NK-92 (cell line): Measurements from ENCODE around the gene SLAMF1.
"Not testable (repeated sequence)": the region's sequence is repeated elsewhere in the genome, so short reads cannot be mapped to it uniquely, and the experiment has no call there.

Experiments
- DNase-seq: peaks from one replicate; lab custom pipeline; 2025; ENCODE audit not compliant: unreplicated experiment; lab: John Stamatoyannopoulos, UW

Gene SLAMF1

DNA sequence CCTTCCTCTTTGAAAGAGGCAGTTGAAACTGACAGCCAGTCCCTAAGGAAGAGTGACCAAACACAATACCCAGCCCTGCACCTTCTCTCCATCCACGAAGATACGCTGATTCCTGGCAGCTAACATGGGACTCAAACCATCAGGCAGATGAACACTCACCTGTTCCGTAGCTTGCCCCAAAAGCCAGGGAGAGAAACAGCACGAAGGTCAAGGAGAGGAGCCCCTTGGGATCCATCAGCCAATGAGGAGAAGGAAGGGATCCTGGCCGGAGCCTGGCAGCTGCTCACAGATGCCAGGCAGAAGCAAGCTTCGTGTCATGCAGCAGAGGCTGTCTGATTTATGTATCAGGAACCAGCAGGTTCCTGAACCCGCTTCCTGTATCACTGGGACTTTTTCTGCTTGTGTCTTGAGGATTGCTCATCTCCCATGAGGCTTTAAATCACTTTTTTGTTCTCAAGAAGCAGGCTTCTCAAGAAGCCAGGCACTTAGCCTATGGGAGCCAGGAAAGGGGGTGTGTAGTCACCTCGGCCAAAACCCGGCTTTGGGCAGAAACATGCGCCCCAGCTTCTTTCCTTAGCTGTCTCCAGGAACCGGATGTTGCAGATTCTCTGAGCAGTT, at the start of gene SLAMF1:
SLAMF1 (minus strand) TSS at position 334 of the 618 bp plus-strand sequence; CDS start at position 235, 99 bp downstream.
- no peak for DNase-seq

- DNase-seq: not testable (repeated sequence)
Measured at GRCh38 chr1:160692390-160692789, 45.5 kb upstream of the SLAMF1 start.

- DNase-seq: no peak
Measured at GRCh38 chr1:160685266-160685665, 38.4 kb upstream of the SLAMF1 start.

GRCh38 chr1:160682983-160683865, 36.4 kb upstream of the SLAMF1 start:
- no peak for DNase-seq

GRCh38 chr1:160681891-160682140, 35.0 kb upstream of the SLAMF1 start:
- no peak for DNase-seq

DNA sequence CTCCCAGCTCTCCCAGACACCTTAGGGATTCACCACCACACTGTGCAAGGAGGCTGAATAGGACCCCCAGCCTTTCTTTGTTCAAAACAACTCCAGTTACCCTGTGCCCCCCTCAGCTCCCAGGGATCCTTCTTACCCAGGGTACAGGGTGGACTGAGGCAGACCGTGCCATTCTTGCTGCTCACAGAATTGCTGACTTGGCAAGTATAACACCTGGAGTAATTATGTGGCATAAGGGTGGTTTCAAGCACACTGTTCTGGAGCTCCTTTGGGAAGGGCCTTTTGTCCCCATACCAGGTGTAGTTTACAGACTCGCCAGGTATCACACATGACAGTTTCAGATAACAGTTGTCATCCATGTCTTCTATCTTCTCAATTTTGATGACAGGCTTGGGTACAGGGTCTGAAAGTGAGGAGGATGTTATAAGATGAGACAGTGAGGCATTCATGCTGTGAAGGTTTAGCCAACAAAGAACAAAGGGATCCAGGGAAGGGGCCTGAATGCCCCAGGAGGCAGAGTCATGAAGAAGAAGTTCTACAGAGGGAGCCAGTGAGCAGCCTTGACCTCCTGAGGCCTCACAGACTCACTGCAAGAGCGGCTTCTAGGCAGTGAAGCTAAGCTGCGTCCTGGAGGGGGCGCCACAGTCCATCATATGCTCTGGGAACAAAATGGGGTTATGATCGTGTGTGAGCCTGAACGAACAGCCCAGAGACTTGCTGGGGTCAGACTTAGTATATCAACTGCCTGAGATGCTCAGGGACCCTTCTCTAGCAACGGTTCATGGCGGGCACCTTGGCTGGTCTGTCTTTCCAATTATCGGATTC, 34.4 kb upstream of the SLAMF1 start:
- DNase-seq: peak; percentile 15

DNA sequence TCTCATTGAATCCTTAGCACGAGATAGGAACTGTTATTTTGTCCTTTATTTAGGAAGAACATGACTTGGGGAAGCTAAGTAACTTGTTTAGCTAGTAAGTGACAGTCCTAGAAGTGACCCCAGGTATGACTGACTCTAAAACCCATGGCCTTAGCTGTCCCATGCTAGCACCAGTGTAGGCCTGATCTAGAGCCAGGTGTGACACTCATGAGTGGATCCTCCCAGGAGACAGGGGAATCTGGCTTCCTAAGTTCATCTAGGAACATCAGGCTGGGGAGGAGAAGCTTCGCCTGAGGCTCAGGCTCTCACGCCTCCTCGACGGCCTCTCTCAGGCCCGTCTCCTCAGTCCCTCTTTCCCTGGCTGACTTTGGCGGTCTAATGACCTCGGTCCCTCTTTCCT, 33.6 kb upstream of the SLAMF1 start:
- no peak for DNase-seq

- no peak for DNase-seq
Measured at GRCh38 chr1:160679893-160680292, 33.0 kb upstream of the SLAMF1 start.

DNA sequence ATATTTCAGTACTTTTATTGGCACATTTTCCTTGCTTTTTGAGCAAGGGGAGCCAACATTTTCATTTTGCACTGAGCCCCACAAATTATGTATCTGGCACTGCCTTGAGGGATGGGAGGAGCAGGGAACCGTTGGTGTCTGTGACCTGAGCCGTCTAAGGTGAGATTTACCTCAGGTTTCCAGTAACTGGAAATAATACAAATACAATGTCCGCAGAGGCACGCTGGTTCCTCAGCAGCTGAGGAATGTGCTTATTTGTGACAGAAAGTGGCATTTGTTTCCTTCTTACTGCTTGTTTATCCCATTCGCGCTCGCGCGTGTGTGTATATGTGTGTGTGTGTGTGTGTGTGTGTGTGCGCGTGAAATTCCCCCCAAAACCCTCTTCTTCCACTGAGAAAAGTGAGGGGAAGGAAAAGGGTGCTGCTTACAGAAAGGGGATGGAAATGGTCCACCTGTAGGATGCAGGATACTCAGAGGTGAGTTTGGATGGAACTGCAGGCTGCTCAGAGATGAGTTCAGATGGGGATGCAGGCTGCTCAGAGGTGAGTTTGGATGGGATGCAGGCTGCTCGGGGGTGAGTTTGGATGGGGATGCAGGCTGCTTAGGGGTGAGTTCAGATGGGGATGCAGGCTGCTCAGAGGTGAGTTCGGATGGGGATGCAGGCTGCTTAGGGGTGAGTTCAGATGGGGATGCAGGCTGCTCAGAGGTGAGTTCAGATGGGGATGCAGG, 30.2 kb upstream of the SLAMF1 start:
- no peak for DNase-seq

DNA sequence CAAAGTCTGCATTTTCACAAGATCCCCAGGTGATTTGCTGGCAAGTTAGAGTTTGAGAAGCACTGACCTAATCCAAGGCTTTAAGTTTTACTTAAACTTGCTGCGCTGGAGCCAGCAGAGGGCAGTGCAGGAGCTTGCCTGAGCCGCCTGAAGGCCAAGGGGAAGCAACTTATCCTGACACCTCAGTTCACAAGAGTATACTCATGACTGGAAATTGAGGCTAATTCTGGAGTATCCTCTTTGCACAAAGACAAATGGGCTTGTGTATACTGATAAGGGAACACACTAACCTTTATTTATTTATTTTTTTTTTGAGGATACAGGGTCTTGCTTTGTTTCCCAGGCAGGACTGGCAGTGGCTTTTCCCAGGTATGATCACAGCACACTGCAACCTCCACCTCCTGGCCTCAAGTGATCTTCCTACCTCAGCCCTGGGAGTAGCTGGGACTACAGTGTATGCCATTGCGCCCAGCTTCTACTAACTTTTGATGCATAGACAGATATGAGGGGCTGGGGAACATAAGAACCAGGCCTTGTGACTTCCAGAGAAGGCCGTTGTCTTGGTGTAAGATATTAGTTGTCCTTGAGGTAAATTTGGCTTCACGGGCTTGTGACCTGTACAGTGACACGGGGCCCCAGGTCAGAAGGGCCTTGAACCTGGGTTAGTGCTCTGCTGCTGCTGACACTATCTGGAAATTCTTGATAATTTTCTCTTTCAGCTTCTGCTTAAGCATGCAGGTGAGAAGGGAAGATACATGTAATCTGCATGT, 29.0 kb upstream of the SLAMF1 start:
- DNase-seq: no peak

DNA sequence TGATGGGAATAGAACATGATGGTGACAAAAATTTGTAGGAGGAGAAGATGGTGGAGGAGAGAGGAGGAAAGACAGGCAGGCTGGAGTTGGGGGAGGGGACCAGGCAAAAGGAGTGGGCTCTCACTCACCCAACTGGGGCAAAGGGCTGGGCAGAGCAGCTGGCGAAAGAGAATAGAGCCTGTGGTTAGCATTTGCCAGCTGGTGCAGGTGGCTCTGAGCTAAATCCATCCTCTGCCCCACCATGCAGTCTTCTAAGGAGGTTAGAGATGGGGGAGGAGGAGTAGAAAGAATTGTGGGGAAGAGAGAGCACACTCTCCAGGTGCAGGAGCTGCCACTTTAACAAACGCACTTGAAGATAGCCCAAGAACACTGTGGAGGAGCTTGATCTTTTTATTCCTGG, 27.6 kb upstream of the SLAMF1 start:
- DNase-seq: no peak

DNA sequence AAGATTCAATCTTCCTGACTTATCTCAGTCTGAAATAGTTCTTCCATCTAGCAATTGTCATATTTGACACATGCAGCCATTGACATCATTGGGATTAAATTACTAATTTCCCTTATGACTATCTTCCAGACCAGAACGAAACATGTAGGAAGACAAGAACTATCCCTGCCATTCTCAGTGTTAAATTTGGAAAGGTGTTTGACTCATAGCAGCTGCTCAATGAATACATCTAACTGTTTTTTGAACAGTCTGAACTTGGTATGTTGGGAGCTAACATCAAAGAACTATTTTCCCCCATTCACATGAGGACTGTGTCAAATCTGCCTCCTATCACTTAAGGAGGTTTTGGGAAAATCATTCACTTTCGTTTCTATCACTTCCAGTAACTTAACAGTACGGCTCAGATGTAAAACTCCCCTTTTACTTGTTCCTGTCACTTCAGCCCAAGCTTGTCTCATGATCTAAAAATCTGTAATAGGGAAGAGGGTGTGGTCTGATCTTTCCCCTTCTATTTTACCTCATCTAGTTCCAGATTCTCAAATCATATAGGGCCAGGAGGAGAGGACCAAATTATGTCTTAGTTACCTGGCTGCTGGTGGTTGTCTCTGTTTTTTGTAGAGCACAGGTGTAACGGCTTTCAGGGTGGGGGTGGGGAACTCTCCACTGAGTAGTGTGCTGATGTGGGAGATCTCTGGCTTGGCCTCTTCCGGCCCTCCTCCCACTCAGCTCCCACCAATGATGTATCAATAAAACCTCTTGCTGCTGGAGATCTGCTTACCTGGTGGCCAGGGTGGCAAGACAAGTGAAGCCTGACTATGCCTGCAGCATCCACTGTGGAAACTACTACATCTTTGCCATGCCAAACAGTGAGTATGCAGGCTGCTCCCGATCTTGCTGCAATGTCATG, 26.2 kb upstream of the SLAMF1 start:
- no peak for DNase-seq

DNA sequence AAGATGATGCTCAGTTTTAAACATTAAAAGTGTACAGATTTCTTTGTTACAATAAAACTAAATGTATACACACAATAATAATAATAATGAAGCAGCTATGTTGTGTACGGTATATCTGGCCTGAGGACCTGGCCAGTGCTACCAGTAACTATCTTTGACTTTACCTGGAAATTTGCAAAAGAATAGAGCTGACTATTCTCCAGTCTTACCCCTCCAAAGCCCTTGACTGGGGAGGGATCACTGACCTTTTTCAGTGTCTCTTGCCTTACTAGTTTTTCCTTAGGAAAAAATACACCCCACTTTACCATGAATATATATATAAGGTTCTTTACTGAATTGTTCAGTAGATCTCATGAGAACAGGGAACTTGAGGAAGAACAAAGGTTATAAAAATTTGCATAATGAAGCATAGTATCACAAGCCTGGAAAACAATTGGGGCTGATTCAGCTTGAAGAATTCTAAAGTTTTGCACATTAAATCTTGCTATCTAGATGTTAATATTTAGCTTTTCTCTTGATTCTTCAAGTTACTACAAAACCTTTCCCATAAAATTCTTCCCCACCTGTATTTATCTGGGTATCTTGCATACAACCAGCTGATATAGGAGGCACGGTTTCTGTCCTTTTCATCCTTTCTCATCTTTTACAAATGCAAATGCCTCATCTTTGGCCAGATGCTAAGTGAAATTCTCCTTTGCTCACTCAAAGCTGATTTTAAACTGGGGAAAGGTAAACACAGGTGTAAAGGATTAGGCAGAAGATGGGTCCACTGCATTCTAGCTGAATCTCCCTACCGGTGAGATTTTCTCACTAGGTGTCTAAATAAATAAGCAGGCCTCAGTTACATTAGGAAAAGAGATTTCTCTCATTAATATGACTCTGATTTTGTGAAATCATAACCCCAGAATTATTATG, 25.0 kb upstream of the SLAMF1 start:
- no peak for DNase-seq

DNA sequence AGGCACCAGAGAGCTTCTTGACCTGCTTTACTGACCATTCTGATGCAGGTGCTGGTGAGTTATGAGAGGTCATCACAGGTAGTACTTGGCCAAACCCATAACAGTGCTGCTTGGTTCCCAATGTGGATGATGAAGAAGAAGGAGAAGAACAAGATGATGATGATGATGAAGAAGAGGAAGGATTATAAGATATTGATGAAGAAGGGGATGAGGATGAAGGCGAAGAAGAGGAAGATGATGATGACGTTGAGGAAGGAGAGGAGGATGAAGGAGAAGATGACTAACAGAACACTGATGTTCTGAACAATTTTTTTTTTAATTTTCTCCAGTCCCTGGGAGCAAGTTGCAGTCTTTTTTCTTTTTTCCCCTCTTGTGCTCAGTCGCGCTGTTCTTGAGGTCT, 23.9 kb upstream of the SLAMF1 start:
- no peak for DNase-seq

GRCh38 chr1:160669802-160670201, 23.0 kb upstream of the SLAMF1 start:
- no peak for DNase-seq

DNA sequence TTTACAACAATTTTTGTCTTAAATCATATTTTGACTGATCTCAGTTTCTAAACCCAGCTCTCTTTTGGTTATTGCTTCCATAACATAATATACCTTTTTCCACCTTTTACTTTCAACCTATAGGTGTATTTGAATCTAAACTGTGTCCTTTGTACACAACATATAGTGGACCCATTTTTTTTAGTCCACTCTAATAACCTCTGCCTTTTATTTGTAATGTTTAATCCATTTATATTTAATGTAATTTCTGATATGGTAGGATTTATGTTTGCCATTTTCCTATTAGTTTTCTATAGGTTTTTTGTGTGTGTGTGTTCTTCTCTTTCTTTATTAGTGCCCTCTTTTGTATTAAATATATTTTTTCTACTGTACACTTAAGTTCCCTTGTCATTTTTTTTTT, 22.4 kb upstream of the SLAMF1 start:
- no peak for DNase-seq

DNA sequence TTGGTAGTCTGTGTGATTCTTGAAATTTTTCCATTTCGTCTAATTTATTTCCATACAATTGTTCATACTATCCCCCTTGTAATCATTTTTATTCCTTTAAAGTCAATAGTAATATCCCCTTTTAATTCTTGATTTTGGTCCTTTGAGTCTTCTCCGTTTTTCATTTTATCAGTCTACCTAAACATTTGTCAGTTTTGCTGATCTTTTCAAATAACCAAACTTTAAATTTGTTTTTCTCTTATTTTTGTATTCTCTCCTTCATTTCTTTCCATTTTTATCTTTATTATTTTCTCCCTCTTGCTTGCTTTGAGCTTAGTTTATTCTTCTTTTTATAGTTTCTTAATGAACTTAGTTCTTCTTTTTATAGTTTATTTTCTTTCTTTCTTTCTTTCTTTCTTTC, 21.1 kb upstream of the SLAMF1 start:
- DNase-seq: no peak

DNA sequence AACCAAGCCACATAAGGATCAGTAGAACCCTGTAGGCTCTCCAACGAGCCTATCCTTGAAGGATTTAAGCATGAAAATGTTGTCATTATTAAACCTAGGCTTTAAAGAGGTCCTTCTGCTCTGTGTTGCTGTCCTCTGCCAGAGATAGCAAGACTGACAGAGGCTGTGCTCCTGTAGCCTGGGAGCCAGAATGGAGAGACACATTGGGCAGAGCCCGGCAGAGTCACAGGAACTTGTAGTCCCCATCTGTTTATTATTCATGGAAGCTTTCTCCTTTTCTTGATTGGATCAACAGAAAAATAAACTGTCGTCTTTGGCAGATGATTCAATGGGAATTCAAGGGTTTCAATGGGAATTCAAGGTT, 19.2 kb upstream of the SLAMF1 start:
- DNase-seq: no peak
